ENCODE data around the gene PRICKLE2.

GRCh38 chr3:64203969-64204908, 21.0 kb downstream of the PRICKLE2 start:
- TF ChIP-seq TAF1 (IDR thresholded peaks at IDR 0.05; ENCODE audit: borderline replicate concordance, insufficient read depth, low read length) (no peak), SIN3A (IDR thresholded peaks at IDR 0.05; ENCODE audit: borderline replicate concordance, insufficient read depth, low read length) (no peak), POLR2AphosphoS5 (IDR thresholded peaks at IDR 0.05; ENCODE audit: low read depth, low read length) (no peak), REST (IDR thresholded peaks at IDR 0.05; ENCODE audit: insufficient read depth in 1 of 2, low read depth in 2 of 2, low read length in 2 of 2) (no peak)

All from PFSK-1 (cell line).